Uterus (tissue), 4 donors: ENCODE results near the gene PMCH. TPM values are rescaled to one million over a fixed set of nuclear protein-coding genes. Genes with fewer than 3 reads are reported as not detected.

Experiments used
- DNase-seq, 2 donors: peaks; one replicate each; pipeline ENCODE4 v3.0.0-alpha.2; 2019 to 2020
- H3K27ac ChIP-seq, 2 donors: fragments of 200-600 bp; sonication (generic); 1 replicate in 1 of 2; 2 replicates in 1 of 2; pipeline ENCODE4 v1.5.1; 2016 to 2018
- H3K27me3 ChIP-seq, 2 donors: fragments of 200-600 bp; sonication (generic); one replicate each; pipeline ENCODE4 v1.5.1; 2018 to 2019; ENCODE audit warnings: control low read depth in 1 of 2
- H3K36me3 ChIP-seq, 2 donors: fragments of 200-600 bp; sonication (generic); one replicate each; pipeline ENCODE4 v1.5.1; 2019; ENCODE audit warnings: control low read depth in 1 of 2
- H3K4me1 ChIP-seq, 2 donors: fragments of 200-600 bp; sonication (generic); one replicate each; pipeline ENCODE4 v1.5.1; 2018 to 2019; ENCODE audit warnings: control low read depth in 1 of 2
- H3K4me3 ChIP-seq, 2 donors: fragments of 200-600 bp; sonication (generic); 1 replicate in 1 of 2; 2 replicates in 1 of 2; pipeline ENCODE4 v1.5.1; 2018 to 2019; ENCODE audit warnings: mild to moderate bottlenecking in 1 of 2
- H3K9me3 ChIP-seq, 2 donors: fragments of 200-600 bp; sonication (generic); one replicate each; pipeline ENCODE4 v1.5.1; 2019; ENCODE audit warnings: control low read depth in 1 of 2
- CTCF ChIP-seq, 4 experiments: fragments of 200-600 bp in 2 of 4; fragments of 450-650 bp in 2 of 4; sonication (generic) in 2 of 4; IDR thresholded peaks; one replicate each; pipeline ENCODE4 v1.5.1; 2016 to 2019; ENCODE audit warnings: antibody characterized with exemption in 4 of 4, mild to moderate bottlenecking in 2 of 4, moderate library complexity in 1 of 4
- POLR2A ChIP-seq, 2 donors: fragments of 450-650 bp; IDR thresholded peaks; one replicate each; pipeline ENCODE4 v1.6.1; 2016; ENCODE audit warnings: antibody characterized with exemption in 2 of 2, mild to moderate bottlenecking in 1 of 2, moderate library complexity in 1 of 2
- intact Hi-C: fragments of 100-400 bp; cut with DNase I; formaldehyde crosslinking; loops from one replicate; pipeline ENCODE4 v1.15.1; 2023; ENCODE audit warnings: low total_unique reads
- total RNA-seq, 4 donors: library from RNA; depleted of rRNA in 3 of 4; stranded (reverse); fragments of >200 nt in 3 of 4; gene quantifications; one replicate each; pipeline versions ENCODE4 v1.1.0 to v1.2.4, GENCODE V29; 2014 to 2023
- donor health status: DM: yes; HTN: yes; CAD: no.

The PMCH gene
- total RNA-seq, 4 donors from 2014 or later = not detected

DNA sequence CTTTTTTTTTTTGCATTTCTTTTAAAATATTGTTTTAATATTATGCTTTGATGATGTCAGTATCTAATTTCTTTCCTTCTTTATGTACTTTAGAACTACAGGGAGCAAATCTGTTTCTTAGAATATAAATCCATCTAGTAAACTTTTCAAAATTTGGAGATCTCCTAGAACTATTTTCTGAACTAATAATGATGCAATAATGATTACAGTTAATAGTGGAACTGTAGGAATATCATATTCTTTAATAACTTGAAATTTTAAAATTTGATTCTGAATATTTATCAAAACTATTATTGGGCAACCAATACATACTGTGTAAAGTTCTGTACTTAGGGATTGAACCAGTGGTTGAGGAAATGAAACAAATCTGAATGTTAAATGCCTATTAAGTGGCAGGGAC lies 23.1 kb upstream of the PMCH start:
- TF ChIP-seq CTCF (IDR thresholded peaks at IDR 0.05) = no peak
- no peak for TF ChIP-seq POLR2A (IDR thresholded peaks at IDR 0.05)
- intact Hi-C loops = no loop called here
- Histone ChIP-seq H3K9me3 (no peaks in the 10 kb centered on the region), H3K4me1 (no peaks in the 10 kb centered on the region), H3K27ac (no peak overlapping the region), H3K36me3 (no peaks in the 10 kb centered on the region), H3K27me3 (no peaks in the 10 kb centered on the region), H3K4me3 (no peak overlapping the region)
- DNase-seq = no peak

DNA sequence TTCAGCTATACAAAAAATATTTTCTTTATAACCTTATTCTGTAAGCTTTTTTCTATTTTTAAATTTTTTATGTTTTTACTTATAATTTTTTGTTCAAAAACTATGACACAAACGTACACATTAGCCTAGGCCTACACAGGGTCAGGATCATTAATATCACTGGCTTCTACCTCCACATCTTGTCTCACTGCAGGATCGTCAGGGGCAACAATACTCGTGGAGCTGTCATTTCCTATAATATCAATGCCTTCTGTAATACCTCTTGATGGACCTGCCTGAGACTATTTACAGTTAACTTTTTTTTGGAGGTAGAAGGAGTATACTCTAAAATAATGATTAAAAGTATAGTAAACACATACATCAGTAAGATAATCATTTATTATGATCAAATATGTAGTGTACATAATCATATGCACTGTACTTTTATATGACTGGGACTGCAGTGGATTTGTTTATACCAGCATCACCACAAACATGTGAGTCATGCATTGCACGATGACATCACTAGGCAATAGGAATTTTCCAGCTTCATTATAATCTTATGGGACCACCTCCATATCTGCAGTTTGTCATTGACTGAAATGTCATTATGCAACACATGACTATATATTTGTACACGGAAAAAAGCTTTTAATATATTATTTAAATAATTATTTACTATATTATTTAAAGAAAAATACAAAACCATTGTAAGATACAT lies 18.5 kb upstream of the PMCH start:
- Histone ChIP-seq H3K27me3 (no peaks in the 10 kb centered on the region), H3K4me3 (no peak overlapping the region), H3K27ac (no peak overlapping the region), H3K36me3 (no peaks in the 10 kb centered on the region), H3K9me3 (no peaks in the 10 kb centered on the region), H3K4me1 (no peaks in the 10 kb centered on the region)
- no peak for DNase-seq
- TF ChIP-seq POLR2A (IDR thresholded peaks at IDR 0.05) (no peak), CTCF (IDR thresholded peaks at IDR 0.05) (no peak)
- intact Hi-C loops = no loop called here

DNA sequence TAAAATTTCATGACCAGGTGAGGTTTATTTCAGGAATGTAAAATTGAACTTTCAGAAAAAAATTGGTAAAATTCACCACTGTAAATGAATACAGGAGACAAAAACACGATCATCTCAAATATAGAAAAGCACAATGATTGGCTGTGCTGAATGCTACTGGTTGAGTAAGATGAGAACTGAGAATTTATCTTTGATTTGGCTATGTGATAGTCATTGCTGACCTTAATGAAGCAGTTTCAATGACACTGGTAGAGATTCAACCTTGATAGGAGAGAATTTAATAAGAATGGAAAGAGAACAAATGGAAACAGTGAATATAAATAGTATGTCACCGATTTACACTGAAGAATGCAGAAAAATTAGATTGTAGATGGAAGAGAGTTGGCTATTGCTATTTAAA lies 6.4 kb upstream of the PMCH start:
- no peak overlapping the region for H3K4me3 ChIP-seq
- intact Hi-C loops = no loop called here
- peaks cover 0 to 6% of the 10 kb centered on the region in 2 donors for H3K9me3 ChIP-seq
- H3K4me1 ChIP-seq = no peaks in the 10 kb centered on the region
- TF ChIP-seq POLR2A (IDR thresholded peaks at IDR 0.05) (no peak), CTCF (IDR thresholded peaks at IDR 0.05) (no peak)
- H3K27ac ChIP-seq = no peak overlapping the region
- H3K27me3 ChIP-seq = no peaks in the 10 kb centered on the region
- no peaks in the 10 kb centered on the region for H3K36me3 ChIP-seq
- no peak for DNase-seq

DNA sequence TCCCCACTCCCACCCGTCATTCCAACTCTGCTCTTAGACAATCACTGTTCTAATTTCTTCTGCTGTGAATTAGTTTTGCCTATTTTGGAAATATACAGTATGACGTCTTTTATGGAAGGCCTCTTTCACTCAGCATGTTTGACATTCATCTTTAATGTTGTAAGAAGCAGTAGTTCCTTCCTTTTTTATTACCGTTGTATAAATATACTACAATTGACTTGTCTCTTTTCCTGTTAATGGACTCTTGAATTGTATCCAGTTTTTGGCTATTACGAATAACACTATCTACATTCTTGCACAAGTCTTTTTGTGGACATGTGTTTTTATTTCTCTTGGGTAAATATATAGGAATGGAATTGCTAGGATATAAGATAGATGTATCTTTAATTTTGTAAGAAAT lies 4.9 kb upstream of the PMCH start:
- Histone ChIP-seq H3K27me3 (no peaks in the 10 kb centered on the region), H3K9me3 (no peaks in the 10 kb centered on the region), H3K4me3 (no peak overlapping the region), H3K27ac (no peak overlapping the region), H3K4me1 (no peaks in the 10 kb centered on the region), H3K36me3 (no peaks in the 10 kb centered on the region)
- no peak for DNase-seq
- no peak for TF ChIP-seq POLR2A (IDR thresholded peaks at IDR 0.05)
- TF ChIP-seq CTCF (IDR thresholded peaks at IDR 0.05) = no peak
- intact Hi-C loops = no loop called here

DNA sequence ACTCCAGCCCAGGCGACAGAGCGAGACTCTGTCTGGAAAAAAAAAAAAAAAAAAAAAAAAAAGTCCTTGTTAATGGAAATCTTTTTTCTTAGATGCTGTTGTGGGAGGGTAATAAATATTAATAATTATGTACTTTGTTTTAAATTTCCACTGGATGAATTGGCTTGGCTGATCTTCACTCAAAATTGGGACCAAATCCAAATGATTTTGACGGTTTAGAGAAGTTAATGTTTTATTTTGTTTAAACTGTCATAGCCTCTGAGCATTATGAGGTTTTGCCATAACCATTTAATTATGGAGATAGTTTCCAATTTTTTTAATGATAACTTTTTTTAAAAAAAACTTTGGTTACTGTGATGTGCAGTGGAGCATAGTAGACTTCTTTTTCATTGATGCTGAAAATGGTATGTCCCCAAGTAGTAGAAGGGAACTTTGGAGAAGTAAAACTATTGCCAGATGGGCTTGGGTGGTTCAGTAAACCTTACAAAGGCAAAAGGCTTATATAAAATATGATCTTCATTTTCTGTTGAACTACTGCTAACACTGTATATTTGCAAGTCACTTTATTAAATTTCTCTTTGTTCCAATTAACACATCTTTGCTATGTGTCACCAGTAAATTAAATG lies 3.9 kb upstream of the PMCH start:
- Histone ChIP-seq H3K27me3 (no peaks in the 10 kb centered on the region), H3K36me3 (no peaks in the 10 kb centered on the region), H3K9me3 (no peaks in the 10 kb centered on the region), H3K4me3 (no peak overlapping the region), H3K4me1 (no peaks in the 10 kb centered on the region), H3K27ac (no peak overlapping the region)
- intact Hi-C loops = no loop called here
- TF ChIP-seq CTCF (IDR thresholded peaks at IDR 0.05) (no peak), POLR2A (IDR thresholded peaks at IDR 0.05) (no peak)
- DNase-seq = no peak
